ENCODE results near the gene UBE2F.

DNA sequence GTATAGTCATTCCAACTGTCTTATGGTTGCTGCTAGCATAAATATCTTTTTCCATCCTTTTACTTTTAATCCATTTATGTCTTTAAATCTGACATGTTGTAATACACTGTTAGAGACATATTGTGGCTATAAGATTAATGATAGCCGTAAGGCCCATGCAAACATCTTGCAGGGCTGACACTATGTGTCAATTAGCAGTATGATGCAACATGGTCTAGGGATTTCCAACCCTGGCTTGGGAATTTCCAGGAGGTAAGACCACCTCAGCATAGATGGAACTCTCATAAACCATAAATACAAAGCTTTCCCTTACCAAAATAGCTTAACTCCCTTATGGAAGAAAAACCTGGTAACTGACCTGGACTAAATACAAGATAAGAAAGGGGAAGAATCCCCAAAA is 110.5 kb downstream of the UBE2F start:
- TF ChIP-seq, protein P1, sequence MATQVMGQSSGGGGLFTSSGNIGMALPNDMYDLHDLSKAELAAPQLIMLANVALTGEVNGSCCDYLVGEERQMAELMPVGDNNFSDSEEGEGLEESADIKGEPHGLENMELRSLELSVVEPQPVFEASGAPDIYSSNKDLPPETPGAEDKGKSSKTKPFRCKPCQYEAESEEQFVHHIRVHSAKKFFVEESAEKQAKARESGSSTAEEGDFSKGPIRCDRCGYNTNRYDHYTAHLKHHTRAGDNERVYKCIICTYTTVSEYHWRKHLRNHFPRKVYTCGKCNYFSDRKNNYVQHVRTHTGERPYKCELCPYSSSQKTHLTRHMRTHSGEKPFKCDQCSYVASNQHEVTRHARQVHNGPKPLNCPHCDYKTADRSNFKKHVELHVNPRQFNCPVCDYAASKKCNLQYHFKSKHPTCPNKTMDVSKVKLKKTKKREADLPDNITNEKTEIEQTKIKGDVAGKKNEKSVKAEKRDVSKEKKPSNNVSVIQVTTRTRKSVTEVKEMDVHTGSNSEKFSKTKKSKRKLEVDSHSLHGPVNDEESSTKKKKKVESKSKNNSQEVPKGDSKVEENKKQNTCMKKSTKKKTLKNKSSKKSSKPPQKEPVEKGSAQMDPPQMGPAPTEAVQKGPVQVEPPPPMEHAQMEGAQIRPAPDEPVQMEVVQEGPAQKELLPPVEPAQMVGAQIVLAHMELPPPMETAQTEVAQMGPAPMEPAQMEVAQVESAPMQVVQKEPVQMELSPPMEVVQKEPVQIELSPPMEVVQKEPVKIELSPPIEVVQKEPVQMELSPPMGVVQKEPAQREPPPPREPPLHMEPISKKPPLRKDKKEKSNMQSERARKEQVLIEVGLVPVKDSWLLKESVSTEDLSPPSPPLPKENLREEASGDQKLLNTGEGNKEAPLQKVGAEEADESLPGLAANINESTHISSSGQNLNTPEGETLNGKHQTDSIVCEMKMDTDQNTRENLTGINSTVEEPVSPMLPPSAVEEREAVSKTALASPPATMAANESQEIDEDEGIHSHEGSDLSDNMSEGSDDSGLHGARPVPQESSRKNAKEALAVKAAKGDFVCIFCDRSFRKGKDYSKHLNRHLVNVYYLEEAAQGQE (IDR thresholded peaks at IDR 0.05; ENCODE audit: low read depth), result no peak
- 0 out of 2 replicates have a peak, but pooled peaks have one; percentile 42 for TF ChIP-seq CEBPB (IDR thresholded peaks at IDR 0.05)

Measured in Ishikawa (cell line).